KG1 (cell line): ENCODE measurements around the gene OSBPL10.

ENCODE experiments used
- DNase-seq: peaks from one replicate; lab custom pipeline; 2025; lab: John Stamatoyannopoulos, UW

OSBPL10 gene

DNA sequence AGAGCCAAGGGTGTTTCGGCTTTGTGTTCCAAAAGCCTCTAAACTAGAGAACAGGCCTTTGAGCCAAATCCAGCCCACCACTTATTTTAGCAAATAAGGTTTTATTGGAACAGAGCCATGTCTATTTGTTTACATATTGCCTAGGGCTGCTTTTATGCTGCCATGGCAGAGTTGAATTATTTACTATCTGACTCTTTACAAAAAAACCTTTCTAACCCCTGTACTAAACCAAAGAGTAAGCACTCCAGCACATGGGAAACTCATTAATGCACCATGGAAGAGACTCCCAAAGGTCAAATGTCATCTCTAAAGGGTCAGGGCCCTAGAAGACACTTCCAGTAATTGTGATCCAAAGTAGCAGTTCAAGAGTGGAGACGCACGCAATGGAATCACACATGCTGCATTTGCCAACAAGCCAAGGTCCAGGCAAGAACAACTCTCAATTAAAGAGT lies 22.3 kb downstream of the OSBPL10 start:
- no peak for DNase-seq

DNA sequence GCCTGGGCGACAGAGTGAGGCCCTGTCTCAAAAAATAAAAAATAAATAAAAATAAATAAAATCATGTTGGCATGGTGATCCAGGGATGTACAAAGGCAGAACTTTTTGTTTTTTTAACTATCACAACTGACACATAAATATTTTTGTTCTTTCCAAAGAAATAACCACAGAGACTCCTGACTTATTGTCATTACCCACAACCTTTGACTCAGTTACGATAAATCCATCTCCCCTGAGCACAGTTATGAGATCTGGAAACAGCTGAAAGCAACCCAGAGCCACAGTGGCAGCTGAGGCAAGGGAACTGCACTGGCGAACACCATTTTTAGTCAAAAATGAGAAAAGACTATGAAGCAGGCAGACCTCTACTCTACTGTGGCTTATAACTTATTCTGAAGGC lies 24.0 kb downstream of the OSBPL10 start:
- no peak for DNase-seq

DNA sequence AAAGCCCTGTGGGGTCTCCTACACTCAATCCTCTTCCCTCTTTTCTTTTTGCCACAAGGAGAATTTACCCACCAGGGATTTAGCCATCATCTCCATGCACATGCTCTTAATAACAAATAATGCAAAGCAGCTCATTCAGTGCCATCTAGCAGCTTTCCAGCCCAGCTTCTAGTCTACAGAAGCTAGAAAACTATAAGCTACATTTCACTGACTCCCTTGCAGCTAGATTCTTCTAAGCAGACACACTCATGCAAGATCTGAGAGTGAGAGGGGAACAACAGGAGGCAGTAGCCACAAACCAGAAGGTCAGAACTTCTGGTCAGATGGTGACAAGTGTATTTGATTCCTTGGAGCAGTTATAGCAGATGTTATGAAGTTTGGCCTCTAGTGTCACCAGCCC lies 25.5 kb downstream of the OSBPL10 start:
- DNase-seq, result no peak

DNA sequence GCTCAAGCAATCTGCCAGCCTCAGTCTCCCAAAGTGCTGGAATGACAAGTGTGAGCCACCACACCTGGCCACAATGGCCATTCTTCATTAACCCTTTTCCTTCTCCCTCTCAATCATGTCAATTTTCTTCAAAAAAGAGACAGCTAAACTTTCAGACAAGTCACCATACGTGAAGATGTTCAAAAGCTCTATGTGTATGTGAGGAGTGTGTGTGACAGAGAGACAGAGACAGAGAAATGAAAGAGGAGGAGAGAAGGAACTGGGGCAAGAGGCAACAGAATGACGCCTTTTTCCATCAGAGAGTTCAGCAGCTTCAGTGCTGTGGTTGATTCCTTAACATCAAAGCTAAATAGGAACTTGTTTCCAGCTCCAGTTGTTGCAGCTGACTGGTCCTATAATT lies 27.4 kb downstream of the OSBPL10 start:
- DNase-seq, result no peak

DNA sequence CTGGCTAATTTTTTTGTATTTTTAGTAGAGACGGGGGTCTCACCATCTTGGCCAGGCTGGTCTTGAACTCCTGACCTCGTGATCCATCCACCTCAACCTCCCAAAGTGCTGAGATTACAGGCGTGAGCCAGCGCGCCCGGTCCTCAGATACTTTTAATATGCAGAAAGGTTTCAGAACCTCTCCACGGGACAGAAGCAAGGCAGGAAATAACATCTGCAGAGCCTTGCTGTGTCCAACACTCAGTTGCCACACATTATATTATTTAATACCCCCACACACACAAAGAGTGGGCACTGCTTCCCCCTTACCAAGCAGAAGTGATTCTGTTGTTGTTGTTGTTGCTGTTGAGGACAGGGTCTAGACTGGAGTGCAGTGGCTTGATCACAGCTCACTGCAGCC lies 28.0 kb downstream of the OSBPL10 start:
- DNase-seq, result no peak

DNA sequence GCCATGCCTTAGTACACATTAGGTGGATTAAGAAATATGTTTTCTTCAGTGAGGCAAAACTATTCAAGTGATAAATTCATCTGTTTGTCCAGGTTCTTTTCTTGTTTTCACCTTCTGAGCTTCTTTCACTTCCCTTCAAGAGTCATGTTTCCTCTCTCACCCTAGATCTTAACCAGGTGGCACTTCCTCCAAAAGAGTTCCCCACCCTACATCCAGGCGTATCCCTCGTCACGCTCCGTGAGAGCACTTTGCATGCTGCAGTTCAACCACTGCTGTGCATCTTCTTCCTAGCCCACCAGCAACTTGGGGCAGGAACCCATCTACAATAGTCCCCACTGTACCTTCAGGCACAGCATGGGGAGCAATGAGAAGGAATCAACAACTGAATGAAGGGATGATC lies 28.9 kb downstream of the OSBPL10 start:
- no peak for DNase-seq

DNA sequence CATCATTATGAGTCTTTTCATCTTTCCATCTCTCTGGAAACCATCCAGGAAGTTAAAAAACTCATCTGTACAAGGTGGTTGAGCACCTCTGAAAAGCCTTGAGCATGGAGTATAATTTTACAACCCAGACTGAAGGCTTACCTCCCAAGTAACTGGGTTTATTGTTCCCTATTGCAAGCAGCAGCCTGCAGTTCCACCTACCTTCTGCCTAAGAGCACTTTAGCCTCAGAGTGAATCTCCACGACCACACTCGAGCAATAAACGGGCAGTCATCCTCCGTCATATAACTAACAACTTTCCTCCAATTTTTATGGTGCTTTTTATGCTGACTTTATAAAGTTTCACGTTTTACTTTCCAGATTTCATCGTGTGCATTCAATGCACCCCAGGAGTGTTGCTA lies 32.8 kb downstream of the OSBPL10 start:
- DNase-seq, result no peak

DNA sequence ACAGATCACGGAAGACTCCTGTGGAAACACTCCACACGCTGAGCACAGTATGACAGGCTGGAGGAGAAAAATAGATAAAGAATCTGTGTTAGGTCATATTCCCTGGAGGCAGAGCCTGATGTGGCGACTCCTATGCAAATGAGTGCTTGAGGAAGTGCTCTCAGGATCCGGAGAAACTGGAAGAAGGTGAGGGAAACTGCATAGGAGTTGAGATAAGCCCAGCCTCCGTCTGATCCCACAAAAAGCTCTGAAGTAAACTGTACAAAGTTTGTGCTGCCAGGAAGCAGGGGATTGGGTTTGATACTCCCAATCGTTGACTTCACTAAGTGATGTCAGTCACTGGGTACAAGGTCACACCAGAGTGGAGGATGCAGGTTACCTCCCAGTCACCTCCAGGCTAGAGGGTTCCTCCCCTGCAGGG lies 33.4 kb downstream of the OSBPL10 start:
- DNase-seq, result no peak

DNA sequence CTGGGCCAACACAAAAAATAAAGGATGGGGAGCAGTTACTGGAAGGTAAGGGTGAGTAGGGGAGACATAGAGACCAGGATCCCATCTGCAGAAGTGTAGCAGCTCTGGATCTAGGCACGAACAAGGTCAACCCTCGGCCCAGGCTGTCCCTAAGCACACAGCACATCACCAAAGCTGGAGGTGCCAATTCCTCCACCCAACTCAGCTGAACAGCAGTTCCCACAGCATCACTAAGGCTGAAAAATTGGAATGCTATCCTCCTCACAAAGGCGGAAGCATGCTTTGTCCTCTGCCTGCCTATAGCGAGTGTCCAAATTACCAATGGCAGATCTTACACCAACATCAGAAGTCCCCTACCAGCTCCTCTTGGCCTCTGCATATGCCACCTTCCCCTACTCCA lies 33.9 kb downstream of the OSBPL10 start:
- DNase-seq, result no peak

DNA sequence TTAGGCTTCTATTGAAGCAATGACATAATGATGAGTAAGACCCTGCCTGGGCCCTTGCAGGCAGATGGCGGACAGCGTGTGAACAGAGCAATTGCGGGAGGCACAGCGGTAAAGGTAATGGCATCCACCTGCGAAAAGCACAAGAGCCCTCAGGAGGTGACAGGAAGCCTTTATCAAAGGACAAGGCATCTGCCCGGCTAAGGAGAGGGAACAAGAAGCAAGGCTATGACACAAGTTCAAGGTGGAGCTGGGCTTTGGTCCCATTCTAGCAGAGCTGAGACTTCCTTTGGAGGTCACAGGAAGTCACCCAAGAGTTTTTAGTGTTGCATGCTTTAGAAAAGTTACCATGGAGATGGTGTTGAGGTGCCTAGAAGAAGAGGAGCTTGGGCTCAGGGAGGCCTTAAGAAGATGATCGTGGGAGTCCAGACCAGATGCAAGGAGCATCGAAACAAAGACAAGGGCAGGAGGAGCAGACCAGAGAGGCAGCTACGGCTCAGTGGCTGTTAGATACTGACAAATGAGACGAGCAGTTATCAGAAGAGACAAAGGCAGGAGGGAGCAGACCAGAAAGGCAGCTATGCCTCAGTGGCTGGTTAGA lies 34.5 kb downstream of the OSBPL10 start:
- DNase-seq, result no peak

DNA sequence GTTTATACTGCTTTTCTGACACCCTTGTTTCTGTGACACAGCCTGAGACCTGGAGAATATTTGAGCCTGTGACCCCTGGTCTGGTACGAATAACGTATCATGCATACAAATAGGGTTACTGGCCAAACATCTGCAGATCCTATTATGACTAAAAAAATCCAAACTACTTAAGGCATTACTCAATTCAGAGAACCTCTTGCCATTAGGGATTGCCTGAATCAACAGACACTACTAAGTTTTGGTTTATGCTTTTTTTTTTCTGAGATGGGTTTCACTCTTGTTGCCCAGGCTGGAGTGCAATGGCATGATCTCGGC lies 35.4 kb downstream of the OSBPL10 start:
- no peak for DNase-seq

DNA sequence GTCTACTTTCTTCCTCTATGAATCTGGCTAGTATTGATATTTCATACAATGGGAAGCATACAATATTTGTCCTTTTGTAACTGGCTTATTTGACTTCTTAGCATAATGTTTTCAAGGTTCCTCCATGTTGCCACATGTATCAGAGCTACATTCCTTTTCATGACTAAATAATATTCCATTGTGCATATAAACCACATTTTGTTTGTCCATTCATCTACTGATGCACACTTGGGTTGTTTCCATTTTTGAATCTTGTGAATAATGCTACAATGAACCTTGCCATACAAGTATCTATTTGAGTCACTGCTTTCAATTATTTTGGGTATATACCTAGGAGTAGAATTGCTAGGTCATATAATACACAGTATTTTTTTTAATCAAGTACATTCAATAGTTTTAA lies 38.0 kb downstream of the OSBPL10 start:
- no peak for DNase-seq

DNA sequence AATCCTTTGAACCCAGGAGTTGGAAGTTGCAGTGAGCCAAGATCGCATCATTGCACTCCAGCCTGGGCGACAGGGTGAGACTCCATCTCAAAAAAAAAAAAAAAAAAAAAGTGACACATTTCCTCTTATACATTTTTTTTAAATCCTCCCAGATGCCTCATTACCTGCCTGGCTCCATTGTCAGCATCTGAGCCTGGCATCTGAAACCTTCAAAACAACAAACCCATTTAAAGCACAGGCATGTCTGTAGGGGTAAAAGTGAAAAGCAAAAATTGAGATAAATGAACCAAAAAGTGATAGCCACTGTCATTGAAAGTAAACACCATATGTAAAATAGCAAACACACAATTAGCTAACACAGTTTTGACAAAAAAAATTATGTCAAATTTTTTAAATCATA lies 38.6 kb downstream of the OSBPL10 start:
- no peak for DNase-seq

DNA sequence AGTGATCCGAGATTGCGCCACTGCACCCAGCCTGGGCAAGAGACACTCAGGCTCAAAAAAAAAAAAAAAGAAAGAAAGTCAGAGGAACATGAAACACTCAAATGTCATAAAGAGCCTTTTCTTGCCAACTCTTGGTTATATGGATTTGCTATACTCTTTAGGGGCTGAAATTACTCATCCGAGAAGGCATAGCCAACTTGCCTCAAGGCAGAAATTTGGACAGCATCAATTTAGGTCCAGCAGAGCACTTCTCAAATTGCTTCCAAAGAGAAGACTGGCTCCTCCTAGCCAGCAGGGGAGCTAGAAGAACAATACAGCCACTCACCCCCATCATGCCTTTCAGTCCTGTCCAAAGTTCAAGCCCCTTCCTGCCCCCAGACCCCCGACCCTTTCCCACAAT lies 43.8 kb downstream of the OSBPL10 start:
- no peak for DNase-seq

DNA sequence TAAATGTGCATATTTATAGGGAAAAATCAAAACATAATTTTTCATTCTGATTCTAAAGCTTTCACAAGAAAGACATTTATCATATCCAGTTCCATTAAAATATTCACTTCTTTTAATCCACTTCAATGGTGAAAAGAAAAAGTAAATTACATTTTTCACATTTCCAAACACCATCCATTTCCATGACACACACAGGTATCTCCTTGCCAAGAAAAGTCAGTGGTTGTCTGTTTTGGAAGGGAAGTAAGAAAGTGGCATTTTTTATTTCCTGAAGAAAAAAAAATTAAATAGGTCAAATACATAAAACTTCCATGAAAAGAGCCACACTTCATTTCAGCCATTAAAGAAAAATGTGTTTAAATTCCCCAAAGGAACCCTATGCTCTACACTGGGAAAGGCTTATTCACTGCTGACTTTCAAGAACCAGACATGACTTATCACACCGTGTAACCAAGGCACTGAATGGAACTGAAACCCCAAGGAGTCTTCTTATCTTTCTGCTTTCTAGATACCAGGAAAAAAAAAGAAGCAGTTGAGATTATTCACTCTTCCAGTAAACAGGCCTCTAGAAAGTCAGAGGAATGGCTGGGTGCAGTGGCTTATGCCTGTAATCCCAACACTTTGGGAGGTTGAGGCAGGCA lies 44.5 kb downstream of the OSBPL10 start:
- no peak for DNase-seq

DNA sequence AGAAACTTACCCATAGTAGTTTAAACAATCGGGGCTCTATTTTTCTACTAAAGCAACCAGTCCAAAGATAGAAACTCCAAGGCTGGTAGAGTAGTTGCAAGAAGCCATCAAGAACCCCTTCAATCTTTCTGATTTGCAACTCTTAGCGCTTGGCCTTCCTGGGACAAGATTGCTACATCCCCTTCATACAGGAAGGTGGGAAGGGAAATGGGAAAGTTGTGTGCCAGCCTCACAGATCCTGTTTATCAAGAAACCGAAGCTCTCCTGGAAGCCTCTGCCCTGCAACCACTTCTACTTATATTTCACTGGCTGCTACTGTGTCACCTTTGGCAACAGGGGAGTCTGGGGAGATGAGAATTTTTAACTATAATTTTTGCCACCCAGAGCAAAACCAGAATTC lies 46.2 kb downstream of the OSBPL10 start:
- DNase-seq, result no peak

DNA sequence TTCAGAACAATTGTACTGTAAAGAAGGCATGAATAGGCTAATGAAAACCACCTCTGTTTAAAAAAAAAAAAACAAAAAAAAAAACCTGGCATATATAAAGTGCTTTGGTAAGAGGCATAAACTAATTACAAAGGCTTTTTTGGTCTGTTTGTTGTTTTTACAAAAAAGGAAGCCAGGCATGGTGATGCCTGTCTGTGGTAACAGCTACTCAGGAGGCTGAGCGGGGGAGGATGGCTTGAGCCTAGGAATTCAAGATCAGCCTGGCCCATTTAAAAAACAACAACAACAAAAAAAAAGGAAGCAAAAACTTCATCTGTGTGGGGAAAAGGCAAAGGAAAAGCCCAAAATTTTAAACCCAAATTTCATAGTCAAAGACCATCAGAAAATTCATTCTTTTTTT lies 47.0 kb downstream of the OSBPL10 start:
- DNase-seq, result no peak

DNA sequence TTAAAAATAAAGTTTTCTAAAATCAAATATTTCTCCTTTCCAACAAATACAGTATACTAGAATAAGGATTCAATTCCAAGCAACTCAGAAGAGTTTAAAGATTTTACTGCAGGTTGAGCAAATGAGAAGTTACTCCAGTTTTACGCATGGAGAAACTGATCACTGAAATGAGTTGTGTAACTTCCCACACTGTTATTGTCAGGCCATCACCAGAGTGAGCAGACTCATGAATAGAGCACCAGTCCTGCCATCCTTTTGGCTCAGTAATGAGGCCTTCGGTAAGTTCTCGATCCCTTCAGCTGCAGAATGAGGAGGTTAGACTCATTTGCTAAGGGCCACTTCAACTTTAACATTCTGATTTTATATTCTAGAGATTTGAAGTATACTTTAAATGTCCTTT lies 48.1 kb downstream of the OSBPL10 start:
- DNase-seq, result no peak

DNA sequence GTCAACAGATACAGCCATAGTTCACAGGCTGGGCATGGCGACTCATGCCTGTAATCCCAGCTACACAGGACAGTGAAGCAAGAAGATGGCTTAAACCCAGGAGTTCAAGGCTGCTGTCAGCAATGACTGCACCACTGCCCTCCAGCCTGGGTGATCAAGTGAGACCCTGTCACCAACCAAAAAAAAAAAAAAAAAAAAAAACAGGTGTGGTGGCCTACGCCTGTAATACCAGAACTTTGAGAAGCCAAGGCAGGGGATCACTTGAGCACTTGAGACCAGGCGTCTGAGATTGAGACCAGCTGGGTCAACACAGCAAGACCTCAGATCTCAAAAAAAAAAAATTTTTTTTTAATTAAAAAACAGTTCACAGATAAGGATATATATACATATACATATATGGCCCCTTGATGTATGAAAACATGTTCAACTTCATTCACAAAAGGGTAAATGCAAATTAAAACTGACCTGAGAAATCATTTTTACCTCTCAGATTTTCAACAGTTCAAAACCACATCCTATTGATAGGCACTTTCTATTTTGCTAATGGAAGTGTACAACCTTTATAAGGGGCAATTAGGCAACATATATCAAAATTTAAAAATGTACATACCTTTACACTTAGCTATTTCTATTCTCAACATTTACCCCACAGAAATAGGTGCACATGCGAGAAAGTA lies 51.1 kb downstream of the OSBPL10 start:
- DNase-seq, result no peak

DNA sequence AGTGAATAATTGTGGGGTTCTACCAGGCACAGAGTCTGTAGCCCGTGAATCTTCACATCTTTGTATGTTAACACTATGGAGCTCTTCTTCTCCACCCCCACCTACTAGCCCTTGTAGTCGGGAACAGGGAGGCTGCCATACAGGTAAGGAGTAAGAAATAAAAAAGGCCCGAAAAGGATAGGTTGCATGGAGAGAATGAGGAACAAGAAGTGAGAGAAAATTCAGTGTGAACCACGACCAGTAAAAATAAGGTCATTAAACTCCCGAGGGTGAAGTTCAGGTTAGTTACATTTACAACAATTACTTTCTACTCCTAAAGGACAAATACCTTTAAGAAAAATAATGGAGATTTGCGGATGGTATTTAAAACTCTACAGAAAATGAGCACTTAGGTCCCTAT lies 53.3 kb downstream of the OSBPL10 start:
- DNase-seq, result no peak

DNA sequence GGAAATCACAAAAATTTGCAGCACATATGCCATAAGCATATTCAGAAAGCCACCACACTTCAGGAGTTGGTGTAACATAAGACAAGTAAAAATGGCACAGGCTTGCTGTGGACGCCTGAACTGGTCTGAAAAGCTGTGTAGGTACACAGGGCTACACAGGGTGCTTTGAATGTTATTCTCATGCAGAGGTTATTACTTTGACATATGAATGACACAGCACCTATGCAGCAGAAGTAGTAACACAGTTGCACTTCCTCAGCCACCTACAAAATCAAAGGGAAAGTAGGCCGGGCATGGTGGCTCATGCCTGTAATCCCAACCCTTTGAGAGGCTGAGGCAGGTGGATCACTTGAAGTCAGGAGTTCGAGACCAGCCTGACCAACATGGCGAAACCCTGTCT lies 54.5 kb downstream of the OSBPL10 start:
- no peak for DNase-seq

DNA sequence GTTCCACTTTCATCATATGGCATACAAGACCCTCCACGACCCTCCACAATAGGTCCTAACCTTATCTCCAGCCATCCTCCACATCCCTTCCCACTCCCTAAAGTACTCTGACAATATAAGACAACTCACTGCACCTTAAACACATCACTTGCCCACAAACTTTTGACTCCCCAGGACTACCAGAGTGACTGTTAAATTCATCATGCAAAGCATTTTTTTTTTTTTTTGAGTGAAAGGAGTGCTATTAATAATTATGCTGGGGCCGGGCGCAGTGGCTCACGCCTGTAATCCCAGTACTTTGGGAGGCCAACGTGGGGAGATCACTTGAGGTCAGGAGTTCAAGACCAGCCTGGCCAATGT lies 55.8 kb downstream of the OSBPL10 start:
- no peak for DNase-seq

DNA sequence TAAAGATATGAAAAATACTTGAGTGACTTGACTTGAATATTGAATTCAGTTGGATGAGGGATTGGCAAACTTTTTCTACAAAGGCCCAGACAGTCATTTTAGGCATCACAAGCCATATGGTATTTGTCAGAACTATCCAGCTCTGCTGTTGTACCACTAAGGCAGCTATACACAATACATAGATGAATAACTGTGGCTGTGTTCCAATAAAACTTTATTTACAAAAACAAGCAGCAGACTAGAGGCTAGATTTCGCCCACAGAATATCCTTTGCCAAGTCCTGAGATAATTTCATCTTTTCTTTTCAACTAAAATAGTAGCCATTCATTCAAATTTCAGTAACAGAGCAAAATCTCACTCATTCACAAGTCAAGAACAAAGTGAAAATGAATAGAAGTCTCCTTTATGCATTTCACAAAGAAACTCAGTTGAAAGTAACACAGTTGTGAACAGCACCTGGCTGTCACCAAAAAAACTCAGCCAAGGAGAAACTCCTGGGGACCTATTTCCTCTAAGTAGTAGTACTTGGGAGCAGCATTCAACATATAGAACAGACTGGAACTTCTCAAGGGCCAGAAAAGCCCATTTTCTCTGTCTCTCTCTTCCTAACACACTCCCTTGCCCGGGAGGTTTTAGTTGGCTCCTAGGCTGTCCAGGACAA lies 56.3 kb downstream of the OSBPL10 start:
- DNase-seq, result no peak
